ENCODE results near the gene IGF2BP3. TPM values are rescaled to one million over a fixed set of nuclear protein-coding genes. Genes with fewer than 3 reads are reported as not detected.

The IGF2BP3 gene
- total RNA-seq, 1 experiment from 2014 or later: 75.3 TPM

GRCh38 chr7:23369695-23370404 is 100.4 kb downstream of the IGF2BP3 start:
- H3K4me3 ChIP-seq (ENCODE audit: low read depth, low read length, poor library complexity, severe bottlenecking): no peak overlapping the region
- no peak overlapping the region for H3K27ac ChIP-seq (ENCODE audit: low read depth, low read length, poor library complexity, severe bottlenecking)
- intact Hi-C loops (cut with micrococcal nuclease; ENCODE audit: unreplicated experiment): no loop called here
- ChIA-PET POLR2A (ENCODE audit: low non-redundant PET) (no interaction called here), CTCF (no interaction called here)
- H3K4me1 ChIP-seq (ENCODE audit: insufficient read depth, low read length, poor library complexity, severe bottlenecking): no peaks in the 10 kb centered on the region
- H3K9me3 ChIP-seq (ENCODE audit: low read depth, low read length, poor library complexity, severe bottlenecking): no peaks in the 10 kb centered on the region
- BruUV-seq (replicated peaks): no TSS peak
- H3K27me3 ChIP-seq (replicated peaks; ENCODE audit: insufficient read depth, low read depth, low read length, poor library complexity): no peaks in the 10 kb centered on the region
- TF ChIP-seq CTCF (conservative IDR thresholded peaks at IDR 0.05; ENCODE audit: low read depth, low read length) (no peak), EZH2 (IDR thresholded peaks at IDR 0.05; ENCODE audit: borderline replicate concordance, low read depth, low read length, poor library complexity, severe bottlenecking) (no peak)
- peaks cover 3% of the 10 kb centered on the region for H3K36me3 ChIP-seq (ENCODE audit: insufficient read depth, low read length, poor library complexity, severe bottlenecking)
- no peak for DNase-seq (ENCODE audit: low spot score)

- Histone ChIP-seq H3K27ac (ENCODE audit: low read depth, low read length, poor library complexity, severe bottlenecking) (no peak overlapping the region), H3K36me3 (ENCODE audit: insufficient read depth, low read length, poor library complexity, severe bottlenecking) (peaks cover 3% of the 10 kb centered on the region), H3K4me3 (ENCODE audit: low read depth, low read length, poor library complexity, severe bottlenecking) (no peak overlapping the region), H3K27me3 (replicated peaks; ENCODE audit: insufficient read depth, low read depth, low read length, poor library complexity) (no peaks in the 10 kb centered on the region), H3K9me3 (ENCODE audit: low read depth, low read length, poor library complexity, severe bottlenecking) (no peaks in the 10 kb centered on the region), H3K4me1 (ENCODE audit: insufficient read depth, low read length, poor library complexity, severe bottlenecking) (no peaks in the 10 kb centered on the region)
- TF ChIP-seq CTCF (conservative IDR thresholded peaks at IDR 0.05; ENCODE audit: low read depth, low read length): no peak
- no peak for TF ChIP-seq EZH2 (IDR thresholded peaks at IDR 0.05; ENCODE audit: borderline replicate concordance, low read depth, low read length, poor library complexity, severe bottlenecking)
- ChIA-PET POLR2A (ENCODE audit: low non-redundant PET) (no interaction called here), CTCF (no interaction called here)
- no peak for DNase-seq (ENCODE audit: low spot score)
- intact Hi-C loops (cut with micrococcal nuclease; ENCODE audit: unreplicated experiment): no loop called here
- no TSS peak for BruUV-seq (replicated peaks)
Measured at GRCh38 chr7:23369100-23369499, 101.2 kb downstream of the IGF2BP3 start.

GRCh38 chr7:23358152-23358674 is 112.1 kb downstream of the IGF2BP3 start:
- ChIA-PET POLR2A (ENCODE audit: low non-redundant PET) (interaction anchor here (0.6 kb wide), 1 partner anchor 9 kb away, joined by 4 read pairs; no protein-coding TSS in a partner anchor), CTCF (interaction anchor here (0.6 to 1.6 kb wide), 5 partner anchors 9 to 189 kb away, joined by 3 to 5 read pairs (median 4); no protein-coding TSS in a partner anchor)
- Histone ChIP-seq H3K4me3 (ENCODE audit: low read depth, low read length, poor library complexity, severe bottlenecking) (no peak overlapping the region), H3K27ac (ENCODE audit: low read depth, low read length, poor library complexity, severe bottlenecking) (no peak overlapping the region), H3K27me3 (replicated peaks; ENCODE audit: insufficient read depth, low read depth, low read length, poor library complexity) (no peaks in the 10 kb centered on the region), H3K36me3 (ENCODE audit: insufficient read depth, low read length, poor library complexity, severe bottlenecking) (peaks cover 5% of the 10 kb centered on the region), H3K9me3 (ENCODE audit: low read depth, low read length, poor library complexity, severe bottlenecking) (no peaks in the 10 kb centered on the region), H3K4me1 (ENCODE audit: insufficient read depth, low read length, poor library complexity, severe bottlenecking) (peaks cover 4% of the 10 kb centered on the region)
- no TSS peak for BruUV-seq (replicated peaks)
- no peak for DNase-seq (ENCODE audit: low spot score)
- intact Hi-C loops (cut with micrococcal nuclease; ENCODE audit: unreplicated experiment): loop anchor here (5.0 kb wide), 1 partner anchor 164 kb away; no protein-coding TSS in a partner anchor
- no peak for TF ChIP-seq EZH2 (IDR thresholded peaks at IDR 0.05; ENCODE audit: borderline replicate concordance, low read depth, low read length, poor library complexity, severe bottlenecking)
- TF ChIP-seq CTCF (conservative IDR thresholded peaks at IDR 0.05; ENCODE audit: low read depth, low read length): no peak
